Nephron progenitor cell (in vitro differentiated cells): Measurements from ENCODE around the gene CIART.

ENCODE experiments used
- DNase-seq: peaks from one replicate; pipeline ENCODE4 v3.0.0; 2021
- H3K27ac Mint-ChIP-seq: 2 replicates; pipeline ENCODE4 v1.8.0; 2021; ENCODE audit warnings: mild to moderate bottlenecking, moderate library complexity, mixed read lengths
- H3K27me3 Mint-ChIP-seq: 2 replicates; pipeline ENCODE4 v1.8.0; 2021; ENCODE audit warnings: mild to moderate bottlenecking, low read depth, mixed read lengths; ENCODE audit not compliant: poor library complexity
- H3K36me3 Mint-ChIP-seq: 2 replicates; pipeline ENCODE4 v1.8.0; 2021; ENCODE audit warnings: low read depth, mixed read lengths
- H3K4me1 Mint-ChIP-seq: 2 replicates; pipeline ENCODE4 v1.8.0; 2021; ENCODE audit warnings: mixed read lengths
- H3K4me3 Mint-ChIP-seq: 2 replicates; pipeline ENCODE4 v1.8.0; 2021; ENCODE audit warnings: mild to moderate bottlenecking, moderate library complexity, mixed read lengths
- H3K9me3 Mint-ChIP-seq: 2 replicates; pipeline ENCODE4 v1.8.0; 2021; ENCODE audit warnings: mild to moderate bottlenecking, moderate library complexity, mixed read lengths
- TF ChIP-seq, protein P1 (sequence below): fragments of 200-600 bp; sonication (generic); IDR thresholded peaks from 2 replicates; pipeline ENCODE4 v1.5.0; 2021; ENCODE audit warnings: antibody characterized with exemption

The CIART gene

DNA sequence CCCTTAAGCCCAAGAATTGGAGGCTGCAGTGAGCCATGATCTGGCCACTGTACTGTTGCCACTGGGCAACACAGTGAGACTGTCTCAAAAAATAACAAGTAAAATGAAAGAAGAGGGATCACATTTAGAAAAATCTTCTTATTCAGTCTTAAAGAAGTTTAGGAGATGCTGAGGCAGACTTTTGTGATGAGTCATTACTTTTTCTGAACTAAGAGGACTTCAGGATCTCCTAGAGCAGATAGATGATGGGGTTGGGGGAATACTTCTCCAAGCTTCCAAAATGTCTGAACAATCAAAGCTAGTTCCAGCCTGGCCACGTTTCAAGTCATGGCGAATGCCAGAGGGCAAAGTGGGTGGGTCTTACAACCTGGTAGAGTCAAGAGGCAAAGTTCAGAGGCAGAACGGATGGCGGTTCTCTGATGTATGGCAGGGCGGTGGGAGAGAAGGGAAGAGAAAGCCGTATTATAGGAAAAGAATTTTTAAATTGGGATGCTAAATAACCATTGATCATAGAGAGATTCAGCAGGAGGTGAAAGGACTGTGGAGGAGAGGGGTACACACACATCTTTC, 2.1 kb upstream of the CIART start:
- DNase-seq, result no peak
- TF ChIP-seq, protein P1, sequence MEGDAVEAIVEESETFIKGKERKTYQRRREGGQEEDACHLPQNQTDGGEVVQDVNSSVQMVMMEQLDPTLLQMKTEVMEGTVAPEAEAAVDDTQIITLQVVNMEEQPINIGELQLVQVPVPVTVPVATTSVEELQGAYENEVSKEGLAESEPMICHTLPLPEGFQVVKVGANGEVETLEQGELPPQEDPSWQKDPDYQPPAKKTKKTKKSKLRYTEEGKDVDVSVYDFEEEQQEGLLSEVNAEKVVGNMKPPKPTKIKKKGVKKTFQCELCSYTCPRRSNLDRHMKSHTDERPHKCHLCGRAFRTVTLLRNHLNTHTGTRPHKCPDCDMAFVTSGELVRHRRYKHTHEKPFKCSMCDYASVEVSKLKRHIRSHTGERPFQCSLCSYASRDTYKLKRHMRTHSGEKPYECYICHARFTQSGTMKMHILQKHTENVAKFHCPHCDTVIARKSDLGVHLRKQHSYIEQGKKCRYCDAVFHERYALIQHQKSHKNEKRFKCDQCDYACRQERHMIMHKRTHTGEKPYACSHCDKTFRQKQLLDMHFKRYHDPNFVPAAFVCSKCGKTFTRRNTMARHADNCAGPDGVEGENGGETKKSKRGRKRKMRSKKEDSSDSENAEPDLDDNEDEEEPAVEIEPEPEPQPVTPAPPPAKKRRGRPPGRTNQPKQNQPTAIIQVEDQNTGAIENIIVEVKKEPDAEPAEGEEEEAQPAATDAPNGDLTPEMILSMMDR, result no peak
- peaks cover 34% of the 10 kb centered on the region for H3K27me3 Mint-ChIP-seq
- H3K9me3 Mint-ChIP-seq, result no peaks in the 10 kb centered on the region
- H3K4me3 Mint-ChIP-seq, result peak overlapping the region; percentile 92
- H3K27ac Mint-ChIP-seq, result no peak overlapping the region
- peaks cover 44% of the 10 kb centered on the region for H3K4me1 Mint-ChIP-seq
- peaks cover 71% of the 10 kb centered on the region for H3K36me3 Mint-ChIP-seq

DNA sequence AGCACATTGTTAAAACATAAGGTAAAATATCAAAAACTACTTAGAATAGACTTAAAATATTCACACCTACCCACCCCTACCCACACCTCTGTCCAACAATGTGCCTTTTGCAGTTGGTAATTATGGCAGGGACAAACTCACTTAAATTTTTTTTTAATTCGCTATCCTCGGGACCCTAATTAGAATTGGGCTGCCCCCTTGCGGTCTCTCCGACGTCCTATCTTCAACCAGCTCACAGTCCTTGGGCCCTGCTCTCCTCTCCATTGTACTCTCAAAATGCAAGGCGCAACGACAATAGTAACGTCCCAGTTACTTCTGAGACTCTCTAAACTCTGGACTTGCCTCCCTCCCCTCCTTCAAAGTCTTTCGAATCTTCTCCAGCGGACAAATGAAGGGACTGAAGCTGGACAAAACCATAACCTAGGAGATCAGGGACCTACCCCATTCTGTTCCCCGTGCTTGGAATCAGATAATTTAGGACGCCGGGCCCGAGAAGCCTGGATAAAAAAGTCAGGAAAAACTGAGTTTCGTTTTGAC, 1.1 kb upstream of the CIART start:
- H3K27ac Mint-ChIP-seq, result peak overlapping the region; percentile 33
- peaks cover 44% of the 10 kb centered on the region for H3K4me1 Mint-ChIP-seq
- H3K4me3 Mint-ChIP-seq, result peak overlapping the region; percentile 92
- TF ChIP-seq, protein P1, result peak; percentile 57
- H3K27me3 Mint-ChIP-seq, result peaks cover 39% of the 10 kb centered on the region
- DNase-seq, result peak; percentile 63
- no peaks in the 10 kb centered on the region for H3K9me3 Mint-ChIP-seq
- H3K36me3 Mint-ChIP-seq, result peaks cover 70% of the 10 kb centered on the region

DNA sequence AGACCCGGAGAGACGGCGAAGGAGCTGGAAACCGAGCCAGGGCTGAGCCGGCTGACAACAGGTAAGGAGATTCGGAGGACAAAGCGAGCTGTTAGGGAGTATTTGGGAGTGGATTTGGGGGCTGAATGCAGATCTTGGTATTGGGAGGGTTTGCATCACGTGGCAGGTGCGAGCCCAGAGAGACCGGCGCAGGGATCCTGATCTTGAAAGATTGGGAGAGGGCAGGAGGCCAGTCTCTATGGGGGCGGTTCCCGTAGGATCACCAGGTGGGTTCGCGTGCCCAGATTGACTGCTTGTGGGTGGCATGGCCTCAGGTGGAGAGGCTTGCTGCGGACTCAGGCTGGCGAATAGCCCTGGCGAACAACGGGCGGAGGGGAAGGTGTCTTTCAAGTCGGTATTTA, 204 bp downstream of the CIART start:
- no peak overlapping the region for H3K27ac Mint-ChIP-seq
- peaks cover 73% of the 10 kb centered on the region for H3K36me3 Mint-ChIP-seq
- TF ChIP-seq, protein P1, result no peak
- H3K27me3 Mint-ChIP-seq, result peaks cover 49% of the 10 kb centered on the region
- no peaks in the 10 kb centered on the region for H3K9me3 Mint-ChIP-seq
- peaks cover 44% of the 10 kb centered on the region for H3K4me1 Mint-ChIP-seq
- H3K4me3 Mint-ChIP-seq, result peak overlapping the region; percentile 92
- no peak for DNase-seq

DNA sequence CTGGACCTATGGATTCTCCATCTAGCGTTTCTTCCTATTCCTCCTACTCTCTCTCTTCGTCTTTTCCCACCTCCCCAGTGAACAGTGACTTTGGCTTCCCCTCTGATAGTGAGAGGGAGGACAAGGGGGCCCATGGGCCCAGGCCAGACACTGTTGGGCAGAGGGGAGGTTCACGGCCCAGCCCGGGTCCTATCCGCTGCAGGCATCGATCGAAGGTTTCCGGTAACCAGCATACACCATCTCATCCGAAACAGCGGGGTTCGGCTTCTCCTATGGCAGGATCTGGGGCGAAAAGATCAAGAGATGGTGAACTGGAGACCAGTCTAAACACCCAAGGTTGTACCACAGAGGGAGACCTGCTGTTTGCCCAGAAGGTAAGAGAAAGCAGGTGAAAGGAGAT, 906 bp downstream of the CIART start:
- Mint-ChIP-seq H3K4me3 (peak overlapping the region; percentile 92), H3K27me3 (peaks cover 50% of the 10 kb centered on the region), H3K9me3 (no peaks in the 10 kb centered on the region), H3K27ac (no peak overlapping the region), H3K4me1 (peaks cover 44% of the 10 kb centered on the region), H3K36me3 (peaks cover 72% of the 10 kb centered on the region)
- TF ChIP-seq, protein P1, result no peak
- no peak for DNase-seq

DNA sequence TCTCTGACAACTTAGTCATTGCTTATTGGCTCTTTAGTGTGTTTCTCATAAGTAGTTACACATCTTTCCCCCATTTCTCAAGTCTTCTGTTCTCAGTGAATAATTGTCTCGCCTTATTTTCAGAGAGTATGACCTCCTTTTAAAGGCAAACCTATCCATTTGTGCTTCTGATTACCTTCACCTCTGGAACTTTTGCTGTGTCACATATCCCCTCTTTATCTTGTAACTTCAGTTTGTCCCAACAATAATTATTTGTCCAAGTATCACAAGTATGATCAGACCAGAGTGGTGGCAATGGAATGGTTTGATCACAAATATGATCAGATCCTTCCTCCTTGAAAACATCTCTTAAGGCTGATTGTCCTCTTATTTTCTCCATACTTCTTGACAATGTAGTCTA, 6.0 kb downstream of the CIART start:
- Mint-ChIP-seq H3K4me1 (peaks cover 18% of the 10 kb centered on the region), H3K27ac (no peak overlapping the region), H3K36me3 (peaks cover 45% of the 10 kb centered on the region), H3K4me3 (no peak overlapping the region), H3K27me3 (peaks cover 39% of the 10 kb centered on the region), H3K9me3 (no peaks in the 10 kb centered on the region)
- TF ChIP-seq, protein P1, result no peak
- DNase-seq, result no peak

DNA sequence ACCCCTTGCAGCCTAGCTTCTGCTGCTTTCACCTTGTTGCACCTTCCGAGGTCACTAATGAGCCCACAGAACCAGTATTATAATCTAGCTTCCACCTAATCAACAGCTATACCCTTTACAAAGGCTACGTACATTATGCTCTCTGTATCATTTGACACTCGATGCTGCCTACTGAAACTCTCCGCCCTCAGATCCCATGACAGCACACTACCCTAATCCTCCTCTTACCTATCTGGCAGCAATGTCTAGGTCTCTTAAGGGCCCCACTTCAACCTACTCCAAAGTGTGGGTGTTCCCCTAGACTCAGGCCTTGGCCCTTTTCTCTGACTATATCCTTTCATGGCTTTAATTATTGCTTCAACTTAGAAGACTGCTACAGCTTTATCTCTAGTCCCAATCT, 6.5 kb downstream of the CIART start:
- TF ChIP-seq, protein P1, result no peak
- H3K27me3 Mint-ChIP-seq, result peaks cover 35% of the 10 kb centered on the region
- H3K4me1 Mint-ChIP-seq, result peaks cover 18% of the 10 kb centered on the region
- DNase-seq, result no peak
- no peaks in the 10 kb centered on the region for H3K9me3 Mint-ChIP-seq
- peaks cover 41% of the 10 kb centered on the region for H3K36me3 Mint-ChIP-seq
- H3K27ac Mint-ChIP-seq, result no peak overlapping the region
- H3K4me3 Mint-ChIP-seq, result no peak overlapping the region
